GM18951 (cell line): ENCODE results near the gene ZNF181.
A peak's percentile ranks its signal among the peaks of the same experiment; 100 is the strongest.

Experiments used
- POLR2A ChIP-seq: IDR thresholded peaks from 4 replicates; pipeline ENCODE4 v1.6.1; 2011; ENCODE audit warnings: mild to moderate bottlenecking; ENCODE audit not compliant: insufficient read length, insufficient read depth; ENCODE audit errors: extremely low read depth
- in situ Hi-C: fragments of 300-500 bp; cut with MboI; formaldehyde crosslinking; loops from one replicate; pipeline ENCODE4 v1.12.0; 2022; ENCODE audit warnings: low sequenced_read_pairs, mixed read lengths, inconsistent platforms; ENCODE audit not compliant: unreplicated experiment

ZNF181 gene

DNA sequence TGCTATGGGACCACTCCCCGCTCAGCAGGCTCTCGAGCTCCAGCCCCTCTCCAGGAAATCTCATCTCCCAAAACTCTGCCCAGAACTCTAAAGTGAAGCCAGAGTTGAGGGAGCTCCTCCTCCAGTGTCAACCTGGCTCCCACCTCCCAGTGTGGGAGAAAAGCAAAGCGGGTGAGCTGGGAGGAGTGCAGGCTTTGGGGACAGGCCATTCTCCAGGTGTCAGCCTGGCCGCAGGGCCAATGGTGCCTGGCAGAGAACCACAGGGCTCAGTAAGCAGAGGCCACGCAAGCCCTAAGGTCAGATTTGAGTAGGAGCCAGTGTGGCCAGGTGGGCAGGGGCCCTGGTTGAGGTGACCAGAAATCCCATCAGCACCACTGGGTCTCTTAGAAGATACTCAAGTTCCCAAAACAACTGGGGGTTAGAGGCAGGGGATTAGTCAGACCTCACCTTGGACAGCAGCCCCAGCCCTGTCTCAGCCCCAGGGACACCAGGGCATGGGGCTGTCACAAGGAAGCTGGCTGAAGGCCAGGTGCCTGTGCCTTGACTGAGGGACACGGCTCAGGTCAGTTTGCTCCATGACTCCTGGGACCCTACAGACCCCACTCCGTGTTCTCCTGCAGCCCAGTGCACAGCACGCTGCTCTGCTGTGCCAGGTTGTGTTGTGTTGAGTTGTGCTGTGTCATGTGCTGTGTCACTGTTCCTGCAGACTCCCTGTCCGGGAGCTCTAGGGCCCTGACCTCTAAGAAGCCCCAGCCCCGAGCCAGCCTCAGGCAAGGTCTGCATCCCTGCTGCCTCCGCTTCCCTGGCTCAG lies 2.8 kb upstream of the ZNF181 start:
- in situ Hi-C loops = no loop called here
- TF ChIP-seq POLR2A = no peak

DNA sequence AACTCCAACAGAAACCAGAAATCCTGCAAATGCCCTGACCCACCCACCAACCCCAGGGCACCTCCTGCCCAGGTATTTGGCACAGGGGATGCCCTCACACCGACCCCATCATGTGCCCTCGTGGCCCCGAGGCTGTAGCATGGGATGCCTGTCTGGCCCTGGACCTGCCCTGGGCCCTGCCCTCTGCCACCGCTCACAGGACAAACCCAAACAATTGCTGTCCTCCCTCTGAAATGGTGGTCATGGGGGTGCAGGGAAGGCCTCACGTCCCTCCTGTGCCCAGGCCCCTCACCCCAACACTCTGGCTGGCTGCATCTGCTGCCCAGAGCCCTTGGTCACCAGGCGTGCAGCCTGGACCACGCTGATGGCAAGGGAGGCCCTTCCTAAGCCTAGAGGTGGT lies 2.1 kb upstream of the ZNF181 start:
- TF ChIP-seq POLR2A = no peak
- in situ Hi-C loops = no loop called here

DNA sequence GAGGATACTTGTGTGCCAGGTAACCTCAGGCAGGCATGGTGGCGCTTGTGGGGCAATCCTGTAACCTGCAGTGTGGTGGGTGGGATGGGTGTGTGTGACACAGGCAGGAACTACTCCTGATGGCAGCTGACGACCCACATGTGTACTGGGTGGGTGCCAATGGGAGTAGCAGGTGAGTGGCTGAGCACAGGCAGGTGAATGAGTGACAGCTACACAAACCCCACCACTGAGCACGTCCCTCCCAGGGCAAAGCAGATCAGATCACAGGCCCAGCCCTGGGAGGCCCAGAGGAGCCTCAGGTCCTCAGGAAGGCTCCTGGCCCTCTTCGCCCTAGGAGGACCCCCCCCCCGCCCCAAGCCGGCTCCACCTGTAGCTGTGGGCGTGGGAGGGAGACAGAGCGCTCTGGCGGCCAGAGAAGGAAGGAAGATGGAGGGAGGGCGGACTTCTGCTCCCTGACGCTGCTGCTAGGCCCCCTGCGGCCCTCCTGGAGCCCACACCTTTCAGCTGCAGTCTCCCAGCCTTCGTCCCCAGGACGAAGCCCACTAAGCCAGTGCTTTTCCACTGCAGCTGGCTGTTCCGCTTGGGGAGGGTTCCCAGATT lies 1.3 kb upstream of the ZNF181 start:
- in situ Hi-C loops = no loop called here
- no peak for TF ChIP-seq POLR2A

DNA sequence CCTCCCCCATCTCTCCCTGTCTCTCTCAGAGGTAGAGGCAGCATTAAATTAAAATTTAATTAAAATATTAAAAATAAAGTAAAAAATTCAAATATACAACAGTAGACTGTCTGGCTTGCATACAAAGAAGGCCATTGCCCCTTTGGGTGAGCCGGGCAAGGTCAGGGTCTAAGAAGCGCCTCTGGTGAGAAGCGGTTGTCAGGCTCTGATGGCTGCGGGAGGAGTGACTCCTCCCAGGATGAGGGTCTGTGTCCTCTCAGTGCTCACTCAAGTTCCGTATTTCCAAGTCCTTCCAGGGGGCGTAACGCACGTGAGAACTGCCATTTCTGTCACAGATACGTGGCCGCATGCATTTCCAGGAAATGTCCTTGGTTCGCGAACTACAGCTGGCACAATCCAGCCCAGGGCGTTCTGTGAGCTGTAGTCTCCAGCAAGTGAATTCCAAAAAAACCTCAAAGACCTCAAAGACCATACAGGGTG lies 737 bp upstream of the ZNF181 start:
- TF ChIP-seq POLR2A = no peak
- in situ Hi-C loops = no loop called here

DNA sequence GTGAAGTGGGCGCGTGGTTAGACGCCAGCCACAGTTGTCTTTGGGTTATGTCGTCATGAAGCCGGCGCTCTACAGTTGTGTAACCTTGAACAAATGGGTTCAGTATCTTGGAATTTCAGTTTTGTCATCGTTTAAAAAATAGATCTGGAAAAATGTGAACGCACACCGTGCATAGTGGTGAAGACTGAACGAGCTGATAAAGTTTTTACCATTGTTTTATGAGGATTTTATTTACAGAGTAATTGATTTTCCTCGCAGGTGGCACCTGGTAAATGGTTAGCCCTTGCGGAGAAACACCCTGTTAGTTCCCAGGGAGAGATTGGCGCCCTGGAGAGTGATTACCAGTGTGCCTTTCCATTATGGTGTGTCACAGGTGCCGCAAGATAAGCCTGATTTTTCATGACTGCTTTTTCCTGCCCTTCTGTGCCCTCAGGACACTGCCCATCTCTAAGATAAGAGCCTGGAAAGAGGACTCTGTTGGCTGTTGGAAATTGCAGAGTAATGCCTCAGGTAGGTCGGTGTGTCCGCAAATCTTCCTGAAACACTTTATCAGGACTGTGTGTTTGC lies 577 bp downstream of the ZNF181 start:
- TF ChIP-seq POLR2A = no peak
- in situ Hi-C loops = no loop called here

DNA sequence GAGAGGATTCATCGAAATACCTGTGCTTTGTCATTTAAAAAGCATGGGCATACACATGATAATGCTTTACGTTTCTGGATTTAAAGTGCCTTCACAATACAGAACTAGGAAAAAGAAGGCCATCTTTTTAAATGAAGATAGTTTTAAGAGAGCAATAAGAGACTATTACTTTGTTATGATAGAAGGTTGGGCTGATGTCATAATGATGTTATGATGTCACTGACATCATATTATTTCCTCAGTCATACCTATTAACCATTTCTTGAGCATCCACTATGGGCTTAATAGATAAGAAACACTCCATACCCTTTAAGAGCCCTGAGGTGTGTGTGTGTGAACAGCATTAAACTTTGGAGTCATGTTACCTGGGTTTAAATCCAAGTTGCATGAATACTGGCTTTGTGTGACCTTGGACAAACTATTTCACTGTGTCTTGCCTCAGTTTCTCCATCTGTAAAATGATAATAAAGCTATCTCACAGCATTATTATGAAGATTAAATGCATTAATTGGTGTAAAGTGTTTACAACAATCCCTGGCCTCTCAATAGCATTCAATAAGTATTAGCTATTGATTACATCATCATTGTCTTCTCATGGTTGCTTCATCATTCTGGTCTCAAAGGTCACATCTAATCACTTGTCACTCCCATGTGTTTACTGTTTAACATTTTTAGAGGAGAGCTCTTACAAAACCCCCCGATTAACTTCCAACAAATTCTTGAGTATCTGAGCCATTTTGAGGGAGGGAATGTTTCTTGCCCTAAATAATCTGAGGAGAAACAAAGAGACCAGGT lies 11.1 kb downstream of the ZNF181 start:
- in situ Hi-C loops = no loop called here
- no peak for TF ChIP-seq POLR2A

DNA sequence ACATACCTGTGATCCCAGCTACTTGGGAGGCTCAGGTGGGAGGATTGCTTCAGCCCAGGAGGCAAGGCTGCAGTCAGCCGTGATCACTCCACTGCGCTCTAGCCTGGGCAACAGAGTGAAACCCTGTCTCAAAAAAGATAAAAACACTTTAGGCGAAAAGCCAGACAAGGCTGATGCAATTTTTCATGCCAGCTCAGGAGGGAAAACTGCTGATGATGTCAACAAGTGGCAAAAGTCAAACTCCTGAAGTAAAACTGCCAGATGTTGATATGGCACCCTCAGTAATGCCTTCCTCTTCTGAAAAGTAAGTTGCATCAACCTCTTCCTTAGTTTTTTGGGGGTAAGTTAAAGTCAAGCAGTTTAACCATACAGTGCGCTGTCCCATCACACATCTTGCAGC lies 23.4 kb downstream of the ZNF181 start:
- in situ Hi-C loops = no loop called here
- no peak for TF ChIP-seq POLR2A

DNA sequence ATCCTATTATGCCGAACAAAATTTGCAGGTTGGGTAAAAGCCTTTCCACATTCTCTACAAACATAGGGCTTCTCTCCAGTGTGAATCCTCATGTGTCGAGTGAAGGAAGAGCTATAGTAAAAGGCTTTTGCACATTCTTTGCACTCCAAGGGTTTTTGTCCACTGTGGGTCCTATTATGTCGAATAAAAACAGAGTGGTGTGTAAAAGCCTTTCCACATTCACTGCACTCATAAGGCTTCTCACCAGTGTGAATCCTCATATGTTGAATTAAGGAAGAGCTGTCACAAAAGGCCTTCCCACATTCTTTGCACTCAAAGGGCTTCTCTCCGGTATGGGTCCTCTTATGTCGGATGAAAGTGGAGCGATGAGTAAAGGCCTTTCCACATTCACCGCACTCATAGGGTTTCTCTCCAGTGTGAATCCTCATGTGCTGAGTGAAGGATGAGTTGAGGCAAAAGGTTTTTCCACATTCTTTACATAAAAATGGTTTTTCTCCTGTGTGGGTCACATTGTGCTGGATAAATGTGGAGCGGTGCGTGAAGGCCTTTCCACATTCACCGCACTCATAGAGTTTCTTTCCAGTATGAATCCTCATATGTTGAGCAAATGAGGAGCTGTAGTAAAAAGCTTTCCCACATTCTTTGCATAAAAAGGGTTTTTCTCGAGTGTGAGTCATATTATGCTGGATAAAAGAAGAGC lies 25.3 kb downstream of the ZNF181 start:
- in situ Hi-C loops = no loop called here
- TF ChIP-seq POLR2A = no peak

DNA sequence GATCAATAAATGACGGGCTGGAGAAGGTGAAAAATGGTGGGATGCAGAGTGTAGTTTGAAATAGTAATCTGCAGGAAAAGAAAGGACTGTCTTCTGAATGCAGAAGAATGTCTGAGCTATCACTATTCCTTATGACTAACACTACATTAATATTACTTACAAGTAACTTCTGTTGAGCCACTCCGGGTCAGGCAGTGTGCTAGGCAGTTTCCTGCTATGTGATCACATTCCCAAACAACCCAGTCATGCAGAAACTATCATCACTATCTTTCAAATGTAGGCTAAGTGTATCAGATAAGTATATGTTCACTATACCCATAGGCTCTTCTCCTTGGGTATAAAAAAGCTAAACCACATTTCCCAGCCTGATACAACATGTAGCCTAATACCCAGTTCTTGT lies 32.3 kb downstream of the ZNF181 start:
- in situ Hi-C loops = no loop called here
- TF ChIP-seq POLR2A = no peak

DNA sequence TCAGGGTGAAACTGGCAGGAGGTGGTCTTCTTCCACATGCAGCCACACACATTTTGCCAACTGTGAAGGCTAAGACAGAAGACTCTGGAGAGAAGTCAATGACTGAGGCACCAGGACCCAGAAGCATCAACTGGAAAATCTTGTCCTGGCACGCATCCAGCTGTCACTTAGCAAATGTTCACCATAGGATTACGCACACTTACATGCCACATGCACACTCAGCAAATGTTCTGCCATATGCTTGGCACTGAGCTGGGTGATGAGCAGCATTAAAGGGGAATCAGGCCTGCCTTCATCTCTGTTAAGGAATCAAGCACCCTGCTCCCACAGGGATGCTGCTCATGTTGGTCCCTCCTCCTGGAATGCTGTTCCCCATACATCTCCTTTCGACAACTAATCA lies 33.9 kb downstream of the ZNF181 start:
- in situ Hi-C loops = no loop called here
- no peak for TF ChIP-seq POLR2A

DNA sequence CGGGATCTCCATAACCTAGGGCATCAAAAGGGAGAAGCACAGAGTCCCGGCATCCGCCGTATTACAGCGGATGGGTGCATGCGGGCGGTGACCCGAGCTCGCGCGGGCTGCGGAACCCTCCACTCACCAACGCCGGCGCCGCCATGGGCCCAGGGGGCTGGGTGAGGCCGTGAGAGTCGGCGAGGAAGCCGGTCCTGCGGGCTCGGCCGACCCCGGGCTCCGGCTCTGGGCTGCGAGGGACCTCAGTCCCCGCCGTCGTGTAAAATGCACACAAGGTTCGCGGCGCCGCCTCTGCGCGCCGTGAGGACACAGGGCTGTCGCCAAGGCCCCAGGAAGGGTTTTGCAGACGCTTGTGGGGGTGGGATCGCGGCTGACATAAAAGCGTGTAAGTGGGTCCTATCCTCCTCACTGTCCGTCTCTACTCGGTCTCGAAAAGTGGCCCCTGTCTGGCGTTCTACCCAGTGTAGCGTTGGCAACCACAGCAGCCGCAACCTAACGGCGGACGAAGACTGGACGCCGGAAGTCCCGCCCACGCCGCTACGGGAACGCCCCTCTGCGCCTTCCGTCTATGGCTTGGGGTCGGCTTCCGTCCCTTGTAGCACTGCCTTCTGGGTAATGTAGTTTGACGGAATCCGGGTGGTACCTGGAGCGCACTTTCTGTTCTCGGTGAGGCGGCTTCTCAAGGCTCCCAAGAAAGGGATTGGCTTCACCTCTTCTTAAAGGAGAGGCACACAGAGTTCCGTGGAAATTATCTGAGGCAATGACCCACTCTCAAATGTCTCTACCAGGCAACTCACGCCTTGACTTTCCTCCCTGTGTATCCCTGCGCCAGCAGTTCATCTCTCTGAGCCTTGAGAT lies 38.9 kb downstream of the ZNF181 start, which contains the start of gene ZNF599:
Gene ZNF599, minus strand, starts transcription at position 519 of the 858 bp plus-strand sequence. Its CDS starts 374 bp downstream, at position 145.
- in situ Hi-C loops = no loop called here
- peak; percentile 68 for TF ChIP-seq POLR2A

DNA sequence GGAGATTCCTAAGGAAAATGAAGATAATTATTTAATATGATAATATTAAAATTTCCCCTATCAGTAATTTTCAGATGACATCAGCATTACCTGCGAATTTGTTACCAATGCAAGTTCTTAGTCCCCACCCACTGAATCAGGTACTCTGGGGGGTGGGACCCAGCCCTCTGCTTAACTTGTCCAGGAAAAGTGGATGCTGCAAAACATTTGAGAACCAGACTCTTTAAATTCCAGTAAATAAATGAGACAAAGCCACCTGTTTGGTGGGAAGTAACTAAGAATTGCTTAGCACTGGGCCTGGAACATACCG lies 39.5 kb downstream of the ZNF181 start:
- TF ChIP-seq POLR2A = no peak
- in situ Hi-C loops = no loop called here
